Measurements from ENCODE around the gene PPP1R8.

PPP1R8 gene

DNA sequence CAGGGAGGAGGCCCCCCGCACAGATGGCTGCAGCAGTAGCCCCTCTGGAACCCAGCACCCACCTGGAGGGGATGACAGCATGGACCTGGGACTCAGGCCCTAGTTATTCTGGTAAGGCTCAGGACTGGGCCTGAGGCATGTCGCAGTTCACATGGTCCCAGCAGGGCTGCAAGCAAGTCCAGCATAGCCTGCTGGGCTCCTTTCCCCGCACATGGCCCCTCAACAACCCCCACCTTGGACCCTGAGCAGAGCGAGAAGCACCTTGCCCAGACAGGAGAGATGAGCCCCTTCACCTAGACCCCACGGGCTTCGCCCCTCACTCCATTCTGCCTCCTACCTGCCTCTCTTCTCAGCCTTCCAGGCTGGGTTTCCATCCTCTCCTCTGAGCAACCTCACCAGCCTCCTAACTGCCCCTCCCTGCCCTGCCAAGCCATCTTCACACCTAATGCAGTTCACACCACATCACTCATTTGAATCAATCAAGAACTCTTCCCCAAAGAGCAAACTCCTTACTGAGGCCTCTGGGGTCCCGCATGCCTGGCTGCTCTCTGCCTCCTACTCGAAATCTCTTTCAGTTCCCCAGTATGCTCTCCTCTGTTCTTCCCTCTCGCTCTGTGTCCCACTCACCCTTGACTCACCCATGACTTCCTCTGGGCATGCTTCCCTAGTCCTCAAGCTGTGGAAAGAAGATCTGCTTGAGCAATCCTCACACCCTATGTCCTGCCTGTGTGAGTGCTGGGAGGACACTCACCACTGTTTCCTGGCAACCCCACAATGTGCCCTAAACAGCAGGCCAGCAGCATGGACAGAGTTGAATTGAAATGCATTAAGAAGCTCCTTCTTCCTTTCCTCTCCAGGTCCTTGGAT lies 32.3 kb downstream of the PPP1R8 start:
- Histone ChIP-seq H3F3A (ENCODE audit: insufficient read depth, low read length) (no peaks in the 10 kb centered on the region), H3K27ac (ENCODE audit: low read depth, low read length, poor library complexity, severe bottlenecking) (no peak overlapping the region), H3K4me3 (ENCODE audit: low read depth, low read length, poor library complexity, severe bottlenecking) (no peak overlapping the region), H3K4me2 (ENCODE audit: low read length) (no peak overlapping the region), H3K79me2 (ENCODE audit: insufficient read depth, low read length) (no peaks in the 10 kb centered on the region), H3K9me3 (ENCODE audit: low read length) (no peaks in the 10 kb centered on the region), H4K20me1 (ENCODE audit: insufficient read depth, low read length) (no peaks in the 10 kb centered on the region), H3K36me3 (ENCODE audit: insufficient read depth, low read length) (no peaks in the 10 kb centered on the region), H2AFZ (ENCODE audit: low read length) (no peak overlapping the region), H3K4me1 (ENCODE audit: insufficient read depth, low read length, severe bottlenecking) (peaks cover 32% of the 10 kb centered on the region), H3K9ac (ENCODE audit: low read length) (no peak overlapping the region), H3K9me2 (ENCODE audit: low read depth, low read length) (no peaks in the 10 kb centered on the region), H3K27me3 (ENCODE audit: insufficient read depth, low read length) (no peaks in the 10 kb centered on the region)
- TF ChIP-seq, protein P1, sequence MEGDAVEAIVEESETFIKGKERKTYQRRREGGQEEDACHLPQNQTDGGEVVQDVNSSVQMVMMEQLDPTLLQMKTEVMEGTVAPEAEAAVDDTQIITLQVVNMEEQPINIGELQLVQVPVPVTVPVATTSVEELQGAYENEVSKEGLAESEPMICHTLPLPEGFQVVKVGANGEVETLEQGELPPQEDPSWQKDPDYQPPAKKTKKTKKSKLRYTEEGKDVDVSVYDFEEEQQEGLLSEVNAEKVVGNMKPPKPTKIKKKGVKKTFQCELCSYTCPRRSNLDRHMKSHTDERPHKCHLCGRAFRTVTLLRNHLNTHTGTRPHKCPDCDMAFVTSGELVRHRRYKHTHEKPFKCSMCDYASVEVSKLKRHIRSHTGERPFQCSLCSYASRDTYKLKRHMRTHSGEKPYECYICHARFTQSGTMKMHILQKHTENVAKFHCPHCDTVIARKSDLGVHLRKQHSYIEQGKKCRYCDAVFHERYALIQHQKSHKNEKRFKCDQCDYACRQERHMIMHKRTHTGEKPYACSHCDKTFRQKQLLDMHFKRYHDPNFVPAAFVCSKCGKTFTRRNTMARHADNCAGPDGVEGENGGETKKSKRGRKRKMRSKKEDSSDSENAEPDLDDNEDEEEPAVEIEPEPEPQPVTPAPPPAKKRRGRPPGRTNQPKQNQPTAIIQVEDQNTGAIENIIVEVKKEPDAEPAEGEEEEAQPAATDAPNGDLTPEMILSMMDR (IDR thresholded peaks at IDR 0.05; ENCODE audit: low read length) = no peak
- TF ChIP-seq EZH2 (IDR thresholded peaks at IDR 0.05; ENCODE audit: borderline replicate concordance, low read length) = no peak

DNA sequence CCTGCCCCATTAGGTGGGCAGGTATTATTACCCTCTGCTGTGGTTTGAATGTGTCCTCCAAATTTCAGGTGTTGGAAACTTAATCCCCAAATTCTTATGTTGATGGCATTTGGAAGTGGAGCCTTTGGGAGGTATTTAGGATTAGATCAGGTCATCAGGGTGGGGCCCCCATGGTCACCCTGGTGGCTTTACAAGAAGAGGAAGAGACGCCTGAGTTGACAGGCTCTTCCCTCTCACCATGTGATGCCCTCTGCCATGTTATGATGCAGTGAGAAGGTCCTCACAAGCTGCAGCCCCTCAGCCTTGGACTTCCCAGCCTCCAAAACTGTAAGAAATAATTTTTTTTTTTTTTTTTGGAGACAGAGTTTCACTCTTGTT lies 32.9 kb downstream of the PPP1R8 start:
- no peak overlapping the region for H3K27ac ChIP-seq (ENCODE audit: low read depth, low read length, poor library complexity, severe bottlenecking)
- H4K20me1 ChIP-seq (ENCODE audit: insufficient read depth, low read length) = no peaks in the 10 kb centered on the region
- no peaks in the 10 kb centered on the region for H3K9me2 ChIP-seq (ENCODE audit: low read depth, low read length)
- no peak overlapping the region for H3K9ac ChIP-seq (ENCODE audit: low read length)
- H3K4me3 ChIP-seq (ENCODE audit: low read depth, low read length, poor library complexity, severe bottlenecking) = no peak overlapping the region
- H2AFZ ChIP-seq (ENCODE audit: low read length) = no peak overlapping the region
- no peaks in the 10 kb centered on the region for H3K36me3 ChIP-seq (ENCODE audit: insufficient read depth, low read length)
- H3F3A ChIP-seq (ENCODE audit: insufficient read depth, low read length) = no peaks in the 10 kb centered on the region
- TF ChIP-seq EZH2 (IDR thresholded peaks at IDR 0.05; ENCODE audit: borderline replicate concordance, low read length) = no peak
- TF ChIP-seq, protein P1 (IDR thresholded peaks at IDR 0.05; ENCODE audit: low read length) = no peak
- peaks cover 32% of the 10 kb centered on the region for H3K4me1 ChIP-seq (ENCODE audit: insufficient read depth, low read length, severe bottlenecking)
- H3K4me2 ChIP-seq (ENCODE audit: low read length) = no peak overlapping the region
- H3K79me2 ChIP-seq (ENCODE audit: insufficient read depth, low read length) = no peaks in the 10 kb centered on the region
- H3K9me3 ChIP-seq (ENCODE audit: low read length) = no peaks in the 10 kb centered on the region
- H3K27me3 ChIP-seq (ENCODE audit: insufficient read depth, low read length) = no peaks in the 10 kb centered on the region

DNA sequence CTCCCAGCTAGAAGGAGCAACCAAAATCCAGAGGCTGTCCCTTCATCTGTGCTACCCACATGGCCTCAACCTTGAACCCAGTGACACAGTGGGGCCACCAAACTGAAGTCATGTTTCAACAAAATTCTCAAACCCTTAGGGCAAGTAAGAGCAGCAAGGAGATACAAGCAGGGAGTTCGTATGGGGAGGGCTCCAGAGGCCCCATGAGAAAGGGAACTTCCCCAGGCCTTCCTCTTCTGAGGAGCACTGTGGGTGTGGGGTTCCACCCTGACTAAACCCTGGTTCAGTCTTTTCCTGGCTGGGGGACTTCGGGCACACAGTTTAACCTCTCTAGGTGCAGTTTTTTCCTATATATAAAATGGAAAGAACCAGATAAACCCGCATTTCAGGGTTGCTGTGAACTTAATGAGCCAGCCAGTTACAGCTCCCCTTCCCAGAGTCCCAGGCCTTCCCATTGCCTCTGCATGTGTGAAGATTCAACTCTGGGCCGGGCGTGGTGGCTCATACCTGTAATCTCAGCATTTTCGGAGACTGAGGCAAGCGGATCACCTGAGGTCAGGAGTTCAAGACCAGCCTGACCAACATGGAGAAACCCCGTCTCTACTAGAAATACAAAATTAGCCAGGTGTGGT lies 33.8 kb downstream of the PPP1R8 start:
- H3K79me2 ChIP-seq (ENCODE audit: insufficient read depth, low read length) = no peaks in the 10 kb centered on the region
- H3F3A ChIP-seq (ENCODE audit: insufficient read depth, low read length) = no peaks in the 10 kb centered on the region
- H2AFZ ChIP-seq (ENCODE audit: low read length) = no peak overlapping the region
- no peak overlapping the region for H3K9ac ChIP-seq (ENCODE audit: low read length)
- no peak overlapping the region for H3K27ac ChIP-seq (ENCODE audit: low read depth, low read length, poor library complexity, severe bottlenecking)
- H3K9me2 ChIP-seq (ENCODE audit: low read depth, low read length) = no peaks in the 10 kb centered on the region
- H3K4me3 ChIP-seq (ENCODE audit: low read depth, low read length, poor library complexity, severe bottlenecking) = no peak overlapping the region
- H4K20me1 ChIP-seq (ENCODE audit: insufficient read depth, low read length) = no peaks in the 10 kb centered on the region
- H3K27me3 ChIP-seq (ENCODE audit: insufficient read depth, low read length) = no peaks in the 10 kb centered on the region
- peaks cover 39% of the 10 kb centered on the region for H3K4me1 ChIP-seq (ENCODE audit: insufficient read depth, low read length, severe bottlenecking)
- H3K9me3 ChIP-seq (ENCODE audit: low read length) = no peaks in the 10 kb centered on the region
- H3K4me2 ChIP-seq (ENCODE audit: low read length) = no peak overlapping the region
- H3K36me3 ChIP-seq (ENCODE audit: insufficient read depth, low read length) = no peaks in the 10 kb centered on the region
- TF ChIP-seq EZH2 (IDR thresholded peaks at IDR 0.05; ENCODE audit: borderline replicate concordance, low read length) = no peak
- TF ChIP-seq, protein P1 (IDR thresholded peaks at IDR 0.05; ENCODE audit: low read length) = no peak
